HepG2 (cell line): ENCODE data around the gene MRFAP1. TPM values are rescaled to one million over a fixed set of nuclear protein-coding genes. Genes with fewer than 3 reads are reported as not detected.
"Not testable (repeated sequence)": the region's sequence is repeated elsewhere in the genome, so short reads cannot be mapped to it uniquely, and the experiment has no call there.

ENCODE experiments used
- ISX ChIP-seq: sonication (generic); formaldehyde crosslinking; conservative IDR thresholded peaks from 2 replicates; pipeline ENCODE4 v1.5.0; 2020; ENCODE audit warnings: missing genetic modification reagents
- POLR2G ChIP-seq: fragments of 200-400 bp; formaldehyde crosslinking; IDR thresholded peaks from 2 replicates; pipeline ENCODE4 v1.6.1; 2018; ENCODE audit warnings: mild to moderate bottlenecking, low read depth, low read length, moderate library complexity
- REL ChIP-seq: sonication (generic); formaldehyde crosslinking; conservative IDR thresholded peaks from 2 replicates; pipeline ENCODE4 v1.8.0; 2022; ENCODE audit warnings: mild to moderate bottlenecking, missing genetic modification reagents, moderate library complexity
- SP1 ChIP-seq, 2 experiments: fragments of 450-650 bp in 1 of 2; sonication (generic) in 1 of 2; formaldehyde crosslinking in 1 of 2; IDR thresholded peaks; 2 replicates each; pipeline versions ENCODE4 v1.4.0 to v1.6.1; 2016 to 2020; ENCODE audit warnings: missing genetic modification reagents in 1 of 2
- TEF ChIP-seq: sonication (generic); formaldehyde crosslinking; IDR thresholded peaks from 2 replicates; pipeline ENCODE4 v1.5.0; 2020; ENCODE audit warnings: missing genetic modification reagents
- TMF1 ChIP-seq: sonication (generic); formaldehyde crosslinking; IDR thresholded peaks from 2 replicates; pipeline ENCODE4 v1.8.1; 2022; ENCODE audit warnings: low read depth, missing genetic modification reagents
- ZMYM4 ChIP-seq: sonication (generic); formaldehyde crosslinking; IDR thresholded peaks from 2 replicates; pipeline ENCODE4 v1.8.1; 2023; ENCODE audit warnings: mild to moderate bottlenecking, missing genetic modification reagents
- ZNF224 ChIP-seq: sonication (generic); formaldehyde crosslinking; IDR thresholded peaks from 2 replicates; pipeline ENCODE4 v1.5.0; 2020; ENCODE audit warnings: mild to moderate bottlenecking, missing genetic modification reagents
- ZNF232 ChIP-seq: sonication (generic); formaldehyde crosslinking; IDR thresholded peaks from 2 replicates; pipeline ENCODE4 v1.4.0; 2020; ENCODE audit warnings: missing genetic modification reagents, borderline replicate concordance
- ZNF564 ChIP-seq: sonication (generic); formaldehyde crosslinking; IDR thresholded peaks from 2 replicates; pipeline ENCODE4 v1.8.1; 2023; ENCODE audit warnings: mild to moderate bottlenecking, missing genetic modification reagents
- ZNF703 ChIP-seq: sonication (generic); formaldehyde crosslinking; IDR thresholded peaks from 2 replicates; pipeline ENCODE4 v1.5.1; 2020; ENCODE audit warnings: missing genetic modification reagents, mild to moderate bottlenecking, moderate library complexity, borderline replicate concordance
- polyA plus RNA-seq, 8 experiments: library from polyadenylated mRNA; depleted of rRNA in 3 of 8; stranded (reverse) in 7 of 8; unstranded in 1 of 8; fragments of >200 nt; fragmentation: Illumina TruSeq in 4 of 8; extraction: Trizol in 4 of 8; gene quantifications; 2 replicates each; pipeline versions ENCODE4 v1.2.1 to v1.2.3, GENCODE V29; 2011 to 2016; ENCODE audit warnings: low read depth in 4 of 8, missing spikeins in 1 of 8, mixed read lengths in 1 of 8; ENCODE audit not compliant: insufficient read depth in 1 of 8
- total RNA-seq, 5 experiments: library from RNA; depleted of rRNA; stranded (reverse); fragments of >200 nt; fragmentation: Illumina TruSeq; extraction: Trizol; gene quantifications; 2 replicates each; pipeline ENCODE4 v1.2.3, GENCODE V29; 2016; ENCODE audit warnings: low read depth in 1 of 5
- TF ChIP-seq, protein P1 (sequence below): sonication (generic); formaldehyde crosslinking; IDR thresholded peaks from 2 replicates; pipeline ENCODE4 v1.4.0; 2020; ENCODE audit warnings: missing genetic modification reagents

MRFAP1 gene
- total and polyA plus RNA-seq, 2 of the 13 experiments (the other 11 are each of a cell fraction or from before 2014, with no cell fraction given), result 112 to 158 TPM

- not testable (repeated sequence) for TF ChIP-seq SP1 (IDR thresholded peaks at IDR 0.05)
- TF ChIP-seq SP1 (CRISPR knock-in tag; IDR thresholded peaks at IDR 0.05) (peak; percentile 48; the same call in 1 of the 2 replicates), REL (CRISPR knock-in tag) (0 out of 2 replicates have a peak, but pooled peaks have one; percentile 15), ZNF232 (CRISPR knock-in tag) (0 out of 2 replicates have a peak, but pooled peaks have one; percentile 29), ZMYM4 (peak; percentile 87), TMF1 (CRISPR knock-in tag) (0 out of 2 replicates have a peak, but pooled peaks have one; percentile 51), ZNF703 (CRISPR knock-in tag) (peak; percentile 74; the same call in 1 of the 2 replicates), ZNF224 (CRISPR knock-in tag) (peak; percentile 76; the same call in 1 of the 2 replicates), ISX (CRISPR knock-in tag) (0 out of 2 replicates have a peak, but pooled peaks have one; percentile 78), ZNF564 (CRISPR knock-in tag) (peak; percentile 7; the same call in 1 of the 2 replicates), TEF (CRISPR knock-in tag) (peak; percentile 68; the same call in 1 of the 2 replicates), POLR2G (peak; percentile 77)
- TF ChIP-seq, protein P1, sequence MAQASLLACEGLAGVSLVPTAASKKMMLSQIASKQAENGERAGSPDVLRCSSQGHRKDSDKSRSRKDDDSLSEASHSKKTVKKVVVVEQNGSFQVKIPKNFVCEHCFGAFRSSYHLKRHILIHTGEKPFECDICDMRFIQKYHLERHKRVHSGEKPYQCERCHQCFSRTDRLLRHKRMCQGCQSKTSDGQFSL (CRISPR knock-in tag), result 0 out of 2 replicates have a peak, but pooled peaks have one; percentile 27
Observed at GRCh38 chr4:6673191-6673659, 32.7 kb downstream of the MRFAP1 start (continued).
